Dendritic cell treated with granulocyte-macrophage colony-stimulating factor and Interleukin-4, amounts not matched to agents 40 ng/mL and 50 ng/mL, for 4 days (primary cell): ENCODE measurements around the gene CACNG3.
"Not testable (repeated sequence)": the region's sequence is repeated elsewhere in the genome, so short reads cannot be mapped to it uniquely, and the experiment has no call there.

ENCODE experiments used
- H3K27ac Mint-ChIP-seq: one replicate; pipeline ENCODE4 v1.8.0; 2022; ENCODE audit warnings: mild to moderate bottlenecking, mixed read lengths
- H3K27me3 Mint-ChIP-seq: one replicate; pipeline ENCODE4 v1.8.0; 2022; ENCODE audit warnings: mild to moderate bottlenecking, mixed read lengths
- H3K36me3 Mint-ChIP-seq: one replicate; pipeline ENCODE4 v1.8.0; 2022; ENCODE audit warnings: low read depth, mixed read lengths
- H3K4me1 Mint-ChIP-seq: one replicate; pipeline ENCODE4 v1.8.0; 2022; ENCODE audit warnings: low read depth, mixed read lengths
- H3K4me3 Mint-ChIP-seq: one replicate; pipeline ENCODE4 v1.8.0; 2022; ENCODE audit warnings: mild to moderate bottlenecking, moderate library complexity, mixed read lengths
- H3K9me3 Mint-ChIP-seq: one replicate; pipeline ENCODE4 v1.8.0; 2022; ENCODE audit warnings: mixed read lengths
- intact Hi-C: fragments of 100-400 bp; cut with micrococcal nuclease; formaldehyde crosslinking; loops from one replicate; pipeline ENCODE4 v1.15.0; 2022

CACNG3 gene

GRCh38 chr16:24291932-24292331 lies 35.8 kb downstream of the CACNG3 start:
- no peaks in the 10 kb centered on the region for H3K9me3 Mint-ChIP-seq
- no peaks in the 10 kb centered on the region for H3K4me1 Mint-ChIP-seq
- H3K4me3 Mint-ChIP-seq = no peak overlapping the region
- no peaks in the 10 kb centered on the region for H3K36me3 Mint-ChIP-seq
- H3K27ac Mint-ChIP-seq = no peak overlapping the region
- intact Hi-C loops = no loop called here
- H3K27me3 Mint-ChIP-seq = peaks cover 7% of the 10 kb centered on the region

GRCh38 chr16:24294131-24294530 lies 38.0 kb downstream of the CACNG3 start:
- H3K27ac Mint-ChIP-seq = no peak overlapping the region
- H3K27me3 Mint-ChIP-seq = peaks cover 13% of the 10 kb centered on the region

GRCh38 chr16:24297375-24297774 lies 41.2 kb downstream of the CACNG3 start:
- intact Hi-C loops = no loop called here
- Mint-ChIP-seq H3K27me3 (peaks cover 13% of the 10 kb centered on the region), H3K9me3 (no peaks in the 10 kb centered on the region), H3K4me3 (no peak overlapping the region), H3K36me3 (no peaks in the 10 kb centered on the region), H3K27ac (no peak overlapping the region), H3K4me1 (no peaks in the 10 kb centered on the region)

More at GRCh38 chr16:24294131-24294530, 38.0 kb downstream of the CACNG3 start:
- no peaks in the 10 kb centered on the region for H3K36me3 Mint-ChIP-seq
- H3K9me3 Mint-ChIP-seq = no peaks in the 10 kb centered on the region
- H3K4me1 Mint-ChIP-seq = no peaks in the 10 kb centered on the region
- intact Hi-C loops = no loop called here
- no peak overlapping the region for H3K4me3 Mint-ChIP-seq

- intact Hi-C loops = no loop called here
- Mint-ChIP-seq H3K9me3 (no peaks in the 10 kb centered on the region), H3K27ac (no peak overlapping the region), H3K27me3 (peaks cover 11% of the 10 kb centered on the region), H3K4me1 (no peaks in the 10 kb centered on the region), H3K4me3 (no peak overlapping the region), H3K36me3 (no peaks in the 10 kb centered on the region)
Observed at GRCh38 chr16:24298548-24299167, 42.5 kb downstream of the CACNG3 start.

- peaks cover 11% of the 10 kb centered on the region for H3K27me3 Mint-ChIP-seq
- intact Hi-C loops, H3K27ac Mint-ChIP-seq, H3K36me3 Mint-ChIP-seq, H3K4me1 Mint-ChIP-seq, H3K4me3 Mint-ChIP-seq, H3K9me3 Mint-ChIP-seq: not testable (repeated sequence)
Observed at GRCh38 chr16:24300750-24301149, 44.6 kb downstream of the CACNG3 start.

- no peaks in the 10 kb centered on the region for H3K36me3 Mint-ChIP-seq
- intact Hi-C loops = no loop called here
- H3K4me1 Mint-ChIP-seq = no peaks in the 10 kb centered on the region
- H3K27ac Mint-ChIP-seq = no peak overlapping the region
- no peak overlapping the region for H3K4me3 Mint-ChIP-seq
- H3K9me3 Mint-ChIP-seq = no peaks in the 10 kb centered on the region
- H3K27me3 Mint-ChIP-seq = peaks cover 4% of the 10 kb centered on the region
Observed at GRCh38 chr16:24302636-24303035, 46.5 kb downstream of the CACNG3 start.

- Mint-ChIP-seq H3K4me1 (no peaks in the 10 kb centered on the region), H3K9me3 (no peaks in the 10 kb centered on the region), H3K4me3 (no peak overlapping the region), H3K36me3 (no peaks in the 10 kb centered on the region), H3K27me3 (peaks cover 3% of the 10 kb centered on the region), H3K27ac (no peak overlapping the region)
- intact Hi-C loops = no loop called here
Observed at GRCh38 chr16:24308200-24308599, 52.1 kb downstream of the CACNG3 start.

DNA sequence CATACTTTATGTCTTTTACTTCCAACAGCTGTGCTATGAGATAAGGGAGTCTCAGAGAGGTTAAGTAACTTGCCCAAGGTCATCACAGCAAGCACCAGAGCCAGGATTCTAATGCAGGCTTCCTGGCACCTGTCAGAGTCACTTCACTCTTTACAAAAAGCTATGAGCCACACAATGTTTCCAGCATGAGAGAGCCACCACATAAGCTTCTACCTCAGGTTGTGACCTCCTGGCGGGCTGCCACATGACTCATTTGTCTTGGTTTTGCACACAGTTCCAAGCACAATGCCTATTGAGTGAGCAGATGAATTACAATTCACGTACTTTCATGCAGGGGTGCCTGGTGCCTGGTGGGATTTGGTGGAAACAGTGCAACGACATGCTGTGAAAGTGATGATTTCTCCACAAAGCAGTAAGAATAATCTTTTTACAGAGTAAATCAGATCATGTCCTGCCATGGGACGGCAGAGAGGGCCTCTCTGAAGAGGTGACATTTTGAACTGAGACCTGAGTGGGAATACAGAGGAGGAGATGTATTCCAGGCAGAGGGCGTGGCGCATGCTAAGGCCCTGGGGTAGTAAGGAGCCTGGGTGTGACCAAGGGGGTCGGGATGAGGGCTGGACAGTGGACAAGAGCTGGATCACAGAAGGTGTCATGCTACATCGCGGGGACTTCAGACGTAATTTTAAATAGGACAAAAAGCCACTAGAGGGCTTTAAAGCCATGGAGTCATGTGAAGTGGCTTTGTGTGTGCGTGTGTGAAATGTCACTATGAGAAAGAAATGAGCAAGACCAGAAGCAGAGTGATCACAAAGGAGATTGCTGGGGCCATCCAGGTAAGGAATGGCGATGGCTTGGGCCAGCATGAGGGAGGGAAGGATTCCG lies 53.4 kb downstream of the CACNG3 start:
- no peak overlapping the region for H3K27ac Mint-ChIP-seq
- peaks cover 3% of the 10 kb centered on the region for H3K27me3 Mint-ChIP-seq
- no peaks in the 10 kb centered on the region for H3K9me3 Mint-ChIP-seq
- no peaks in the 10 kb centered on the region for H3K4me1 Mint-ChIP-seq
- no peaks in the 10 kb centered on the region for H3K36me3 Mint-ChIP-seq
- H3K4me3 Mint-ChIP-seq = no peak overlapping the region
- intact Hi-C loops = no loop called here

DNA sequence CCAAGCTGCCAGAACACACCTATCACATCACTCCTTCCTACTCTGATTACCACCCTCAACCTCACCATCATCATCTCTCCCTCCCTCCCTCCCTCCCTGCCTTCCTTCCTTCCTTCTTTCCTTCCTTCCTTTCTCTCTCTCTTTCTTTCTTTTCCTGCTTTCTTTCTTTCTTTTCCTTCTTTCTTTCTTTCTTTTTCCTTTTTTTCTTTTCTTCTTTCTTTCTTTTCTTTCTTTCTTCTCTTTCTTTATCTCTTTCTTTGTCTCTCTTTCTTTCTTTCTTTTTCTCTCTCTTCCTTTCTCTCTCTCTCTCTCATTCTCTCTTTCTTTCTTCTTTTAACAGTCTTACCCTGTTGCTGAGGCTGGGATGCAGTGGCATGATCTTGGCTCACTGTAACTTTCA lies 59.2 kb downstream of the CACNG3 start:
- Mint-ChIP-seq H3K4me3 (no peak overlapping the region), H3K36me3 (no peaks in the 10 kb centered on the region), H3K4me1 (no peaks in the 10 kb centered on the region), H3K27me3 (peaks cover 5% of the 10 kb centered on the region), H3K27ac (no peak overlapping the region), H3K9me3 (no peaks in the 10 kb centered on the region)
- intact Hi-C loops = no loop called here

- no peak overlapping the region for H3K4me3 Mint-ChIP-seq
- no peaks in the 10 kb centered on the region for H3K4me1 Mint-ChIP-seq
- intact Hi-C loops = no loop called here
- H3K27ac Mint-ChIP-seq = no peak overlapping the region
- no peaks in the 10 kb centered on the region for H3K36me3 Mint-ChIP-seq
- no peaks in the 10 kb centered on the region for H3K9me3 Mint-ChIP-seq
- H3K27me3 Mint-ChIP-seq = peaks cover 1% of the 10 kb centered on the region
Observed at GRCh38 chr16:24318680-24319079, 62.5 kb downstream of the CACNG3 start.

- Mint-ChIP-seq H3K4me3 (no peak overlapping the region), H3K27ac (no peak overlapping the region), H3K36me3 (no peaks in the 10 kb centered on the region), H3K4me1 (no peaks in the 10 kb centered on the region), H3K9me3 (no peaks in the 10 kb centered on the region), H3K27me3 (peaks cover 2% of the 10 kb centered on the region)
- intact Hi-C loops = no loop called here
Observed at GRCh38 chr16:24319126-24319814, 63.1 kb downstream of the CACNG3 start.

GRCh38 chr16:24322106-24322505 lies 66.0 kb downstream of the CACNG3 start:
- peaks cover 6% of the 10 kb centered on the region for H3K27me3 Mint-ChIP-seq
- no peaks in the 10 kb centered on the region for H3K36me3 Mint-ChIP-seq
- H3K27ac Mint-ChIP-seq = no peak overlapping the region
- no peaks in the 10 kb centered on the region for H3K4me1 Mint-ChIP-seq
- intact Hi-C loops = no loop called here
- H3K4me3 Mint-ChIP-seq = no peak overlapping the region
- H3K9me3 Mint-ChIP-seq = no peaks in the 10 kb centered on the region

DNA sequence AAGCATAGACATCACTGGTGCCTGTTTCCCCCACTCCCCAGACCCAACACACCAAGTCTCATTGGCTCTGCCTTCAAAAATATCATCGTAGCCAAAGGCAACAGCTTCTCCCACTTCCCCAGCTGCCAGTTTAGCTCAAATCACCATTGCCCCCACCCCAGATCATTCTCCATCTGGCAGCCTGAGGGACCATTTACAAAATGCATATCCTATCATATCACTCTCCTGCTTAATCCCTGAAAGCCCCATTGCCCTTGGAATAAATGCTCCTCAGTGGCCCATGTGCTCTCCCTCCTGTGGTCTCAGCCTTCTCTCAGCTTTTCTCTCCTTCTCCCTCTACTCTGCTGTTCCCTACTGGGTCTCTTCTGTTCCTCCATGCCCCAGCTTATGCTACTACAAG lies 68.3 kb downstream of the CACNG3 start:
- H3K4me1 Mint-ChIP-seq = no peaks in the 10 kb centered on the region
- no peaks in the 10 kb centered on the region for H3K36me3 Mint-ChIP-seq
- no peak overlapping the region for H3K27ac Mint-ChIP-seq
- intact Hi-C loops = no loop called here
- no peaks in the 10 kb centered on the region for H3K9me3 Mint-ChIP-seq
- no peak overlapping the region for H3K4me3 Mint-ChIP-seq
- H3K27me3 Mint-ChIP-seq = peaks cover 8% of the 10 kb centered on the region

GRCh38 chr16:24328835-24329452 lies 72.8 kb downstream of the CACNG3 start:
- no peaks in the 10 kb centered on the region for H3K4me1 Mint-ChIP-seq
- no peaks in the 10 kb centered on the region for H3K9me3 Mint-ChIP-seq
- intact Hi-C loops = no loop called here
- H3K4me3 Mint-ChIP-seq = no peak overlapping the region
- no peaks in the 10 kb centered on the region for H3K36me3 Mint-ChIP-seq
- H3K27ac Mint-ChIP-seq = no peak overlapping the region
- H3K27me3 Mint-ChIP-seq = peaks cover 10% of the 10 kb centered on the region
